Measurements from ENCODE around the gene DAZAP2.

DNA sequence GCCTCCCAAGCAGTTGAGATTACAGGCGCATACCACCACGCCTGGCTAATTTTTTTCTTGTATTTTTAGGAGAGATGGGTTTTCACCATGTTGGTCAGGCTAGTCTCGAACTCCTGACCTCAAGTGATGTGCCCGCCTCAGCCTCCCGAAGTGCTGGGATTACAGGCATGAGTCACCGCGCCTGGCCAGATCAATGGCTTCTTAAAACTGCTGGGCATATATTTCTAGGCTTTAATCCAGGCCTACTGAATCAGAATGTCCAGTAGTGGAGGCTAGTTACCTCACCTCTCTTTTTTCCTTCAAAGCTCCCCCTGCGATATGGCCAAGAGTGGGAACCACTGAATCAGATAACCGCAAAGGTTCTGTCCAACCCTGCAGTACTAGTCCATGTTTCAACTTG, 37.8 kb upstream of the DAZAP2 start:
- TF ChIP-seq CTCF (IDR thresholded peaks at IDR 0.05) (no peak), POLR2A (IDR thresholded peaks at IDR 0.05) (no peak)
